ENCODE measurements around the gene SERPINB7. TPM values are rescaled to one million over a fixed set of nuclear protein-coding genes. Genes with fewer than 3 reads are reported as not detected.

The SERPINB7 gene
- polyA plus RNA-seq, 1 of the 3 experiments (the other 2 are of a cell fraction), result 99.5 TPM

DNA sequence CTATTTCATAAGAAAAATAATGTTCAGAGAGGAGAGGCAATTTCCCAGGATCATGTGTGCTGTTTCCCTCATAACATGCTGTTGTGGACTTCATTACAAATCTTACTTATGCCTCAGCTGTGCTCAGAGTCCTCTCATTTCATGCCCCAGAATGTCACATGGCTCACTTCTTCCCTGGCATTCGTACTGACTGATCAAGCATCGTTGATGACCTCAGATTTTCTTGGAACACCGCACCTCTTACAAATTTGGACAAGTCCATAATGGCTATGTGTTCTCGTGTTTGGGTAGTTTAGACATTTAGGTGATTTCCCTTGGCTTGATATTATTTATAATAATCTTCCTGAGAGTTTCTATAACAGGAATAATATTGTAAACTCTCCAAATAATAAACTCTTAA, 32.9 kb downstream of the SERPINB7 start:
- H3K36me3 ChIP-seq (replicated peaks in 1 of 2; ENCODE audit: control insufficient read depth in 1 of 2, insufficient read depth in 2 of 2, low read length in 1 of 2), result peaks cover 14 to 16% of the 10 kb centered on the region in 2 experiments
- H3K4me1 ChIP-seq (ENCODE audit: control insufficient read depth in 1 of 2, insufficient read depth in 2 of 2, low read depth in 1 of 2, low read length in 1 of 2), result no peaks in the 10 kb centered on the region
- H3K9me2 ChIP-seq, result no peaks in the 10 kb centered on the region
- H3K9ac ChIP-seq, result no peak overlapping the region
- TF ChIP-seq, protein P1, sequence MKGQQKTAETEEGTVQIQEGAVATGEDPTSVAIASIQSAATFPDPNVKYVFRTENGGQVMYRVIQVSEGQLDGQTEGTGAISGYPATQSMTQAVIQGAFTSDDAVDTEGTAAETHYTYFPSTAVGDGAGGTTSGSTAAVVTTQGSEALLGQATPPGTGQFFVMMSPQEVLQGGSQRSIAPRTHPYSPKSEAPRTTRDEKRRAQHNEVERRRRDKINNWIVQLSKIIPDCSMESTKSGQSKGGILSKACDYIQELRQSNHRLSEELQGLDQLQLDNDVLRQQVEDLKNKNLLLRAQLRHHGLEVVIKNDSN (IDR thresholded peaks at IDR 0.05; ENCODE audit: borderline replicate concordance, low read depth), result no peak
- TF ChIP-seq MXI1 (IDR thresholded peaks at IDR 0.05; ENCODE audit: low read depth, low read length), result no peak
- TF ChIP-seq, protein P2, sequence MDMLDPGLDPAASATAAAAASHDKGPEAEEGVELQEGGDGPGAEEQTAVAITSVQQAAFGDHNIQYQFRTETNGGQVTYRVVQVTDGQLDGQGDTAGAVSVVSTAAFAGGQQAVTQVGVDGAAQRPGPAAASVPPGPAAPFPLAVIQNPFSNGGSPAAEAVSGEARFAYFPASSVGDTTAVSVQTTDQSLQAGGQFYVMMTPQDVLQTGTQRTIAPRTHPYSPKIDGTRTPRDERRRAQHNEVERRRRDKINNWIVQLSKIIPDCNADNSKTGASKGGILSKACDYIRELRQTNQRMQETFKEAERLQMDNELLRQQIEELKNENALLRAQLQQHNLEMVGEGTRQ (IDR thresholded peaks at IDR 0.05; ENCODE audit: borderline replicate concordance, low read depth, low read length), result no peak
- TF ChIP-seq RAD21 (IDR thresholded peaks at IDR 0.05; ENCODE audit: low read length), result no peak
- TF ChIP-seq RXRA (IDR thresholded peaks at IDR 0.05; ENCODE audit: borderline replicate concordance, low read depth), result no peak
- no peak for TF ChIP-seq TAF1 (IDR thresholded peaks at IDR 0.05; ENCODE audit: borderline replicate concordance, low read depth, low read length)
- TF ChIP-seq MEF2A (IDR thresholded peaks at IDR 0.05; ENCODE audit: borderline replicate concordance, low read depth), result no peak
- TF ChIP-seq, protein P3, sequence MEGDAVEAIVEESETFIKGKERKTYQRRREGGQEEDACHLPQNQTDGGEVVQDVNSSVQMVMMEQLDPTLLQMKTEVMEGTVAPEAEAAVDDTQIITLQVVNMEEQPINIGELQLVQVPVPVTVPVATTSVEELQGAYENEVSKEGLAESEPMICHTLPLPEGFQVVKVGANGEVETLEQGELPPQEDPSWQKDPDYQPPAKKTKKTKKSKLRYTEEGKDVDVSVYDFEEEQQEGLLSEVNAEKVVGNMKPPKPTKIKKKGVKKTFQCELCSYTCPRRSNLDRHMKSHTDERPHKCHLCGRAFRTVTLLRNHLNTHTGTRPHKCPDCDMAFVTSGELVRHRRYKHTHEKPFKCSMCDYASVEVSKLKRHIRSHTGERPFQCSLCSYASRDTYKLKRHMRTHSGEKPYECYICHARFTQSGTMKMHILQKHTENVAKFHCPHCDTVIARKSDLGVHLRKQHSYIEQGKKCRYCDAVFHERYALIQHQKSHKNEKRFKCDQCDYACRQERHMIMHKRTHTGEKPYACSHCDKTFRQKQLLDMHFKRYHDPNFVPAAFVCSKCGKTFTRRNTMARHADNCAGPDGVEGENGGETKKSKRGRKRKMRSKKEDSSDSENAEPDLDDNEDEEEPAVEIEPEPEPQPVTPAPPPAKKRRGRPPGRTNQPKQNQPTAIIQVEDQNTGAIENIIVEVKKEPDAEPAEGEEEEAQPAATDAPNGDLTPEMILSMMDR (IDR thresholded peaks at IDR 0.05), result no peak
- TF ChIP-seq GATA2 (CRISPR knock-in tag; IDR thresholded peaks at IDR 0.05), result no peak
- TF ChIP-seq, protein P4, sequence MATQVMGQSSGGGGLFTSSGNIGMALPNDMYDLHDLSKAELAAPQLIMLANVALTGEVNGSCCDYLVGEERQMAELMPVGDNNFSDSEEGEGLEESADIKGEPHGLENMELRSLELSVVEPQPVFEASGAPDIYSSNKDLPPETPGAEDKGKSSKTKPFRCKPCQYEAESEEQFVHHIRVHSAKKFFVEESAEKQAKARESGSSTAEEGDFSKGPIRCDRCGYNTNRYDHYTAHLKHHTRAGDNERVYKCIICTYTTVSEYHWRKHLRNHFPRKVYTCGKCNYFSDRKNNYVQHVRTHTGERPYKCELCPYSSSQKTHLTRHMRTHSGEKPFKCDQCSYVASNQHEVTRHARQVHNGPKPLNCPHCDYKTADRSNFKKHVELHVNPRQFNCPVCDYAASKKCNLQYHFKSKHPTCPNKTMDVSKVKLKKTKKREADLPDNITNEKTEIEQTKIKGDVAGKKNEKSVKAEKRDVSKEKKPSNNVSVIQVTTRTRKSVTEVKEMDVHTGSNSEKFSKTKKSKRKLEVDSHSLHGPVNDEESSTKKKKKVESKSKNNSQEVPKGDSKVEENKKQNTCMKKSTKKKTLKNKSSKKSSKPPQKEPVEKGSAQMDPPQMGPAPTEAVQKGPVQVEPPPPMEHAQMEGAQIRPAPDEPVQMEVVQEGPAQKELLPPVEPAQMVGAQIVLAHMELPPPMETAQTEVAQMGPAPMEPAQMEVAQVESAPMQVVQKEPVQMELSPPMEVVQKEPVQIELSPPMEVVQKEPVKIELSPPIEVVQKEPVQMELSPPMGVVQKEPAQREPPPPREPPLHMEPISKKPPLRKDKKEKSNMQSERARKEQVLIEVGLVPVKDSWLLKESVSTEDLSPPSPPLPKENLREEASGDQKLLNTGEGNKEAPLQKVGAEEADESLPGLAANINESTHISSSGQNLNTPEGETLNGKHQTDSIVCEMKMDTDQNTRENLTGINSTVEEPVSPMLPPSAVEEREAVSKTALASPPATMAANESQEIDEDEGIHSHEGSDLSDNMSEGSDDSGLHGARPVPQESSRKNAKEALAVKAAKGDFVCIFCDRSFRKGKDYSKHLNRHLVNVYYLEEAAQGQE (IDR thresholded peaks at IDR 0.05; ENCODE audit: low read depth, low read length), result no peak
- no peak for TF ChIP-seq TCF12 (IDR thresholded peaks at IDR 0.05)
- TF ChIP-seq RCOR1 (IDR thresholded peaks at IDR 0.05; ENCODE audit: low read length), result no peak
- TF ChIP-seq CHD2 (IDR thresholded peaks at IDR 0.05; ENCODE audit: low read length, partially characterized antibody), result no peak
- no peak for TF ChIP-seq SIN3A (IDR thresholded peaks at IDR 0.05; ENCODE audit: borderline replicate concordance, low read depth, low read length)
- TF ChIP-seq, protein P5, sequence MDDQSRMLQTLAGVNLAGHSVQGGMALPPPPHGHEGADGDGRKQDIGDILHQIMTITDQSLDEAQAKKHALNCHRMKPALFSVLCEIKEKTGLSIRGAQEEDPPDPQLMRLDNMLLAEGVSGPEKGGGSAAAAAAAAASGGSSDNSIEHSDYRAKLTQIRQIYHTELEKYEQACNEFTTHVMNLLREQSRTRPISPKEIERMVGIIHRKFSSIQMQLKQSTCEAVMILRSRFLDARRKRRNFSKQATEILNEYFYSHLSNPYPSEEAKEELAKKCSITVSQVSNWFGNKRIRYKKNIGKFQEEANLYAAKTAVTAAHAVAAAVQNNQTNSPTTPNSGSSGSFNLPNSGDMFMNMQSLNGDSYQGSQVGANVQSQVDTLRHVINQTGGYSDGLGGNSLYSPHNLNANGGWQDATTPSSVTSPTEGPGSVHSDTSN (IDR thresholded peaks at IDR 0.05), result no peak
- no peak for TF ChIP-seq FOSL2 (IDR thresholded peaks at IDR 0.05; ENCODE audit: borderline replicate concordance, low read depth)
- TF ChIP-seq FOXJ3 (CRISPR knock-in tag; IDR thresholded peaks at IDR 0.05), result no peak
- TF ChIP-seq YY1 (IDR thresholded peaks at IDR 0.05; ENCODE audit: low read depth), result no peak
- H3K27me3 ChIP-seq (ENCODE audit: insufficient read depth), result no peaks in the 10 kb centered on the region
- H3K9me3 ChIP-seq, result no peaks in the 10 kb centered on the region
- no peaks in the 10 kb centered on the region for H3K79me2 ChIP-seq (ENCODE audit: insufficient read depth)
- no peak overlapping the region for H3K4me3 ChIP-seq (ENCODE audit: low read depth in 2 of 2, low read length in 1 of 2)
- DNase-seq, result no peak
- CTCF ChIA-PET, result no interaction called here
- H3K4me2 ChIP-seq, result no peak overlapping the region
- WGBS (ENCODE audit: low lambda C conversion rate), result 34% methylated on average over 4 of the region's 4 CpGs
- no peaks in the 10 kb centered on the region for H3F3A ChIP-seq (replicated peaks; ENCODE audit: insufficient read depth)
- H3K27ac ChIP-seq (ENCODE audit: low read depth in 2 of 2, low read length in 1 of 2), result no peak overlapping the region
- H4K20me1 ChIP-seq (ENCODE audit: insufficient read depth), result no peaks in the 10 kb centered on the region
- POLR2A ChIA-PET, result no interaction called here
- no peak overlapping the region for H2AFZ ChIP-seq (ENCODE audit: low read depth)

All from SK-N-SH (cell line).